GM19463 (cell line): ENCODE data around the gene CACNG1.

Source experiments
- ATAC-seq: cut with Tn5 transposase; IDR thresholded peaks from one replicate; pipeline ENCODE4 v1.9.1; 2021; ENCODE audit warnings: mild to moderate bottlenecking, moderate library complexity; ENCODE audit not compliant: unreplicated experiment

CACNG1 gene

GRCh38 chr17:67044016-67044772 lies at the start of gene CACNG1:
Gene CACNG1, plus strand, starts transcription at chr17:67044554. Its CDS starts 107 bp downstream, at chr17:67044661.
- no peak for ATAC-seq

GRCh38 chr17:66994930-66995535 lies 49.3 kb upstream of the CACNG1 start:
- ATAC-seq, result no peak

GRCh38 chr17:66995944-66996343 lies 48.4 kb upstream of the CACNG1 start:
- no peak for ATAC-seq

- ATAC-seq, result no peak
Measured at GRCh38 chr17:66996926-66997325, 47.4 kb upstream of the CACNG1 start.

GRCh38 chr17:67003231-67003630 lies 41.1 kb upstream of the CACNG1 start:
- ATAC-seq, result no peak

- ATAC-seq, result no peak
Measured at GRCh38 chr17:67004181-67004580, 40.2 kb upstream of the CACNG1 start.

GRCh38 chr17:67007266-67007665 lies 37.1 kb upstream of the CACNG1 start:
- ATAC-seq, result no peak

- ATAC-seq, result no peak
Measured at GRCh38 chr17:67008101-67008500, 36.3 kb upstream of the CACNG1 start.

- ATAC-seq, result no peak
Measured at GRCh38 chr17:67011527-67012175, 32.7 kb upstream of the CACNG1 start.

- no peak for ATAC-seq
Measured at GRCh38 chr17:67013891-67014290, 30.5 kb upstream of the CACNG1 start.

GRCh38 chr17:67015001-67015400 lies 29.4 kb upstream of the CACNG1 start:
- no peak for ATAC-seq

GRCh38 chr17:67016039-67016762 lies 28.2 kb upstream of the CACNG1 start:
- ATAC-seq, result no peak

GRCh38 chr17:67017910-67018309 lies 26.4 kb upstream of the CACNG1 start:
- ATAC-seq, result no peak

GRCh38 chr17:67018471-67019434 lies 25.6 kb upstream of the CACNG1 start:
- no peak for ATAC-seq

GRCh38 chr17:67019809-67020208 lies 24.5 kb upstream of the CACNG1 start:
- ATAC-seq, result no peak

- ATAC-seq, result no peak
Measured at GRCh38 chr17:67020293-67020766, 24.0 kb upstream of the CACNG1 start.

- ATAC-seq, result no peak
Measured at GRCh38 chr17:67021196-67021595, 23.2 kb upstream of the CACNG1 start.

GRCh38 chr17:67021743-67022450 lies 22.5 kb upstream of the CACNG1 start:
- ATAC-seq, result no peak

GRCh38 chr17:67022451-67022810 lies 21.9 kb upstream of the CACNG1 start:
- no peak for ATAC-seq

GRCh38 chr17:67024736-67025135 lies 19.6 kb upstream of the CACNG1 start:
- no peak for ATAC-seq
